A549 treated with CORT108297 at 1 μM for 4 hours (cell line): ENCODE results near the gene MEDAG. TPM values are rescaled to one million over a fixed set of nuclear protein-coding genes. Genes with fewer than 3 reads are reported as not detected.

Experiments
- total RNA-seq: library from RNA; stranded (reverse); fragments of 200-300 nt; extraction: Qiagen RNA extraction; gene quantifications from 5 replicates; pipeline ENCODE4 v1.2.3, GENCODE V29; 2022

MEDAG gene
- total RNA-seq, result 0.05 to 0.40 TPM (median 0.06 TPM) in 5 replicates

GRCh38 chr13:30905932-30906383 lies at the start of gene MEDAG:
Gene MEDAG, plus strand, starts transcription at chr13:30906271. Its CDS starts 245 bp downstream, at chr13:30906516.

DNA sequence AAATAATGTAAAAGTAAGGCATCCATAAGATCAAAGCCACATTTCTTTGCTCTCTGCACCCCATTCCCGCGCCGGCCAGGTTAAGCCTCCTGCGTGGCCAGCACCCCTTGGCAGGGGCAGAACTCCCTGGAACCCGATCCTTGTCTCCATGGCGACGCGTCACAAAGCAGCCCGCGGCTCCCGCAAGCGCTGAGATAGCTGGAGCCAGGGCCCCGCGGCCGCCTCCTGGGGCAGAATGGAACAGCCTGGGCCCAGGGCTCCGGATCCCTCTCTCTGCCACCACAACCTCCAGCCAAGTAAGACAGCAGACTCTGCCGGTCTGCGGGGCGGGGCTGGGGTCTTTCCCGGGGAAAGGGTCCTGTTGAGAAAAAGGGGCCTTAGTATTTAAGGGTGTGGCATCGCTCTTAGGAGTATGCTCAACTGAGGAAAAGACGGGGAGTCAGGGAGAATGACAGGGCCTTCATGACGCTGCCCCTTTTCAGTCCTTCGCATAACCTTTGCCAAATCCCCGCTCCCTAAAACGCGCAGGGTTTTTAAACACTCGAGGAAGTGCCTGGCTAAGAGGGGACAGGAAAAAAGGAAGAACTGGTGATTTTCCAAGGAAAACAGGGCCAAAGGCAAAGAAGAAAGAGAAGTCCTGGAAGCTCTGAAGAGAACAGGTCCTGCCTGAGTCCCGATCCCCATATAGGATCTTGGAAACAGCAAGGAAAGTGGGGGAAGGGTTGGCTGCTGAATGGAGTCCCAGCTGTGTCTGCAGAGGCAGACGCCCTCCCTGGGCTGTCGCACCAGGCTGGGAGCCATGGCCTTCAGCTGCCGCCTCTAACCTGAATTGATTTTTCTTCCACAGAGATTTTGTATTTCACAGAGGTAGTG lies 26.6 kb downstream of the MEDAG start, which contains the start of gene TEX26:
TEX26 (plus strand) TSS at position 176 of the 873 bp plus-strand sequence; CDS start at position 236, 60 bp downstream.

Other genes with a start within 250 kb of the MEDAG start
- gene ALOX5AP, start 170.7 kb upstream of the MEDAG start, total RNA-seq, result 3.7 to 5.2 TPM (median 3.9 TPM) in 5 replicates
- not detected in 5 replicates for gene TEX26, start 26.4 kb downstream of the MEDAG start, total RNA-seq